Mesendoderm (in vitro differentiated cells): Measurements from ENCODE around the gene POU3F1.
A peak's percentile ranks its signal among the peaks of the same experiment; 100 is the strongest.

Experiments used
- small RNA-seq: library from polyadenylated mRNA; stranded (forward); fragments of <200 nt; extraction: miRNeasy Mini kit (QIAGEN cat#:217004); gene quantifications from one replicate; pipeline ENCODE3, GENCODE V24; 2013; ENCODE audit not compliant: insufficient read depth

POU3F1 gene

Small RNA genes lying within 50 kb of the gene (small RNA-seq; reads per million reads assigned to genes)
- 6.8 reads per million, percentile 79 among the genes with 10 or more reads in this experiment for gene MIR3659
